ENCODE measurements around the gene ASPSCR1. TPM values are rescaled to one million over a fixed set of nuclear protein-coding genes. Genes with fewer than 3 reads are reported as not detected.

ASPSCR1 gene
- total RNA-seq, 2 donors from 2014 or later, result 14.1 to 18.8 TPM

DNA sequence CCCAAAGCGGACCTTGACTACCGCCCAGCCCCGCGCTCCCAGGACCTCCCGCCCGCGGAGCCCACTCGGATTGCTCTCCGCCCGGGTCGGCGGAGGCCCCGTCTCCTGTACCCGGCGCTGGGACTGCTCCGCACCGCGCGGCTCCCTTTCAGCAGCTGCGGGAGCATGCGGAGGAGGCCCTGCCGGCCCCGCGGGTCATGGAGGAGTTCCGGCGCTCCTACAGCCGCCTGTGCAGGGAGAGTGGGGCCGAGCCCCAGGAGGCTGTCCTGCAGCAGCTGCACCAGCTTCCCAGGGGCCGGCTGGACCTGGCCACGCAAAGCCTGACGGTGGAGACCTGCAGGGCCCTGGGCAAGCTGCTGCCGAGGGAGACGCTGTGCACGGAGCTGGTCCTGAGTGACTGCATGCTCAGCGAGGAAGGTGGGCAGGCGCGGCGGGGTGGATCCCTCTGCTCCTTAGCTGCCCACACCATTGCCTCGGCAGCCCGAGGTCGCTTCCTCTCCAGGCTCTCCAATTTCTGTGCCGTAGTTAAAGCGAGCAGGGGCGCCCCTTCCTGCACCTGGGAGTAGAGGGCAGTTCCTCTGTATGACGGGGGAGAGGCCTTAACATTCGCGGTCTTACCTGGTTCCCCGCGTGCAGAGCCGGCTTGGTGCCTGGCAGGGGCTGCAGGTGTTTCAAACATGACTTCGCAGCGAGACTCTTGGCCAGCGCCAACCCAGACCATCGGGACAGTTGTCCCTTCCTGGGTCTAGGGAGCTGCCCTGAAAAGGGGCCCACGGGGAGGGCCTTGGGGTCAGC is 46.2 kb downstream of the ASPSCR1 start:
- Histone ChIP-seq H3K4me3 (peak overlapping the region; percentile 54 to 73), H3K27me3 (no peaks in the 10 kb centered on the region), H3K4me1 (peaks cover 0 to 28% of the 10 kb centered on the region in 2 donors), H3K9me3 (no peaks in the 10 kb centered on the region), H3K36me3 (peaks cover 5% of the 10 kb centered on the region), H3K27ac (no peak overlapping the region)
- no peak for DNase-seq (ENCODE audit: low spot score)
- TF ChIP-seq, protein P1, sequence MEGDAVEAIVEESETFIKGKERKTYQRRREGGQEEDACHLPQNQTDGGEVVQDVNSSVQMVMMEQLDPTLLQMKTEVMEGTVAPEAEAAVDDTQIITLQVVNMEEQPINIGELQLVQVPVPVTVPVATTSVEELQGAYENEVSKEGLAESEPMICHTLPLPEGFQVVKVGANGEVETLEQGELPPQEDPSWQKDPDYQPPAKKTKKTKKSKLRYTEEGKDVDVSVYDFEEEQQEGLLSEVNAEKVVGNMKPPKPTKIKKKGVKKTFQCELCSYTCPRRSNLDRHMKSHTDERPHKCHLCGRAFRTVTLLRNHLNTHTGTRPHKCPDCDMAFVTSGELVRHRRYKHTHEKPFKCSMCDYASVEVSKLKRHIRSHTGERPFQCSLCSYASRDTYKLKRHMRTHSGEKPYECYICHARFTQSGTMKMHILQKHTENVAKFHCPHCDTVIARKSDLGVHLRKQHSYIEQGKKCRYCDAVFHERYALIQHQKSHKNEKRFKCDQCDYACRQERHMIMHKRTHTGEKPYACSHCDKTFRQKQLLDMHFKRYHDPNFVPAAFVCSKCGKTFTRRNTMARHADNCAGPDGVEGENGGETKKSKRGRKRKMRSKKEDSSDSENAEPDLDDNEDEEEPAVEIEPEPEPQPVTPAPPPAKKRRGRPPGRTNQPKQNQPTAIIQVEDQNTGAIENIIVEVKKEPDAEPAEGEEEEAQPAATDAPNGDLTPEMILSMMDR (IDR thresholded peaks at IDR 0.05), result no peak

DNA sequence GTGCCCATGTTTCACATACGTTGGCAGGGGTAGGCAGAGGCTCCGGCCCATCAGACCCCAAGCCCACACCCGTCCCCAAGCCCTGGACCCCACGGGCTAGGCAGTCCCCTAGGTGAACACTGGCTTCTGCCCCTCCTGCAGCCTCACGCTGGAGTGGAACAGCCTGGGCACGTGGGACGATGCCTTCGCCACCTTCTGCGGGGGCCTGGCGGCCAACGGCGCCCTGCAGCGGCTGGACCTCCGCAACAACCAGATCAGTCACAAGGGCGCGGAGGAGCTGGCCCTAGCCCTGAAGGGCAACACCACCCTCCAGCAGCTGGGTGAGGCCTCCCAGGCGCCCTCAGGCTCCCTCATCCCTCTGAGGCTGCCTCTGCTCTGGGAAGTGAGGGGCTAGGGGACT is 47.4 kb downstream of the ASPSCR1 start:
- TF ChIP-seq, protein P1 (IDR thresholded peaks at IDR 0.05), result no peak
- DNase-seq (ENCODE audit: low spot score), result no peak
- Histone ChIP-seq H3K4me3 (no peak overlapping the region), H3K27me3 (no peaks in the 10 kb centered on the region), H3K4me1 (peaks cover 0 to 29% of the 10 kb centered on the region in 2 donors), H3K9me3 (no peaks in the 10 kb centered on the region), H3K27ac (no peak overlapping the region), H3K36me3 (no peaks in the 10 kb centered on the region)

DNA sequence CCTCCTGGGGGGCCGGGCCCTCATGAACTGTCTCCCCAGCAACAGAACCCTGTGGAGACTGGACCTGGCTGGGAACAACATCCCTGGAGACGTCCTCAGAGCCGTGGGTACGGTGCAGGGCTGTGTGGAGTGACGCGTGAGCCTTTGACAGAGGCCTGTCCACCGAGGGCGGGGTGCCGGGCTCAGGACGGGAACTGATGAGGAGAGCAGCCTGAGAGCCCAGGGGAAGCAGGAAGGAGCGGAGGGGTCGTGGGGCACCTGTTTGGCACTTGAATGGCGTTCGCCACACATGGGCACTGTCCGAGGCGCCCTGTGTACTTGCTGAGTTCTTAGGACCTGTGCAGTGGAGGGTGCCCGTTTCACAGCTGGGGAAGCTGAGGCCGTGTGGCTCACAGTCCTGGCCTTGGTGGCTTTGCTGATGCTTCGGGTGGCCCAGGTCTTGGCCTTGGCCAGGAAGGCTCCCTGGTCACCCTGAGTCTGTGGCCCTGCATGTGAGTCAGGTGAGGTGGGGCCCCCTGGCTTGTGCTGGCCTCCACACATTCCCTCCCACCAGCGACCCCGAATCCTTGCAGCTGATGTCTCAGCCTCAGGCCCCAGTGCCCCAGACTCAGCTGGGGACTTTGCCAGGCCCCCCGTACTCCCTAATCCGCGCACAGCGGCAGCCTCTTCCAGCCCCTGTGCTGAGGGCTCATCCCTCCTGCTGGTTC is 48.1 kb downstream of the ASPSCR1 start:
- H3K27ac ChIP-seq, result no peak overlapping the region
- DNase-seq (ENCODE audit: low spot score), result no peak
- H3K4me3 ChIP-seq, result no peak overlapping the region
- TF ChIP-seq, protein P1 (IDR thresholded peaks at IDR 0.05), result no peak
- no peaks in the 10 kb centered on the region for H3K36me3 ChIP-seq
- no peaks in the 10 kb centered on the region for H3K27me3 ChIP-seq
- peaks cover 0 to 36% of the 10 kb centered on the region in 2 donors for H3K4me1 ChIP-seq
- no peaks in the 10 kb centered on the region for H3K9me3 ChIP-seq

DNA sequence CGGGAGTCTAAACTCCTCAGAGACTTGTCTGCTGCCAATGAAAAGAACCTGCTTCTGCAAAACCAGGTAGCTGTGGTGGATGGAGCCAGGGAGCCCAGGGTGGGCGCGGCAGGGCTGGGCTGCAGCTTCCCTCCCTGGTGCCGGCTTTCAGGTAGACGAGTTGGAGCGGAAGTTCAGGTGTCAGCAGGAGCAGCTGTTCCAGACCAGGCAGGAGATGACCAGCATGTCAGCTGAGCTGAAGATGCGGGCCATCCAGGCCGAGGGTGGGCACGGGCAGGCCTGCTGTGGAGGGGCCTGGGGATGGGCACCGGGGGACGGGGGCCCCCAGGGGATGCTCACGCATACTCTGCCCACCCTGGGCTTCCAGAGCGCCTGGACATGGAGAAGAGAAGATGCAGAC is 50.8 kb downstream of the ASPSCR1 start:
- H3K4me3 ChIP-seq, result no peak overlapping the region
- no peaks in the 10 kb centered on the region for H3K9me3 ChIP-seq
- no peaks in the 10 kb centered on the region for H3K27me3 ChIP-seq
- H3K36me3 ChIP-seq, result no peaks in the 10 kb centered on the region
- peaks cover 0 to 35% of the 10 kb centered on the region in 2 donors for H3K4me1 ChIP-seq
- H3K27ac ChIP-seq, result no peak overlapping the region
- TF ChIP-seq, protein P1 (IDR thresholded peaks at IDR 0.05), result no peak
- DNase-seq (ENCODE audit: low spot score), result no peak

DNA sequence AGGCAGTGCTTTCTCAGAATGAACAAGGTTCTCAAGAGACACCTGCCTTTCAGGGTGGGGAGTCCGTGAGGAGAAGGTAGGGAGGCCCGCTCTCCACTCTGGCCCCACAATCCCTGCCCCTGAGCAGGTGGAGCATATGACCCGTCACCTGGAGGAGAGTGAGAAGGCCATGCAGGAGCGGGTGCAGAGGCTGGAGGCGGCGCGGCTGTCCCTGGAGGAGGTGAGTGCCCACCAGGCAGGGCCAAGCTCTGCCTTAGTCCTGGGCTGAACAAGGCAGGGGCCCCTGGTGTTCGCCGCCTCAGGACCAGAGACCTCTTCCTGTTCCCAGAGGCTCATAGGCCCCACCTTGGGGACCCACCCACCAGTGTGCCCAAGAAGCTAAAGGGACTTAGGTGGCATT is 51.5 kb downstream of the ASPSCR1 start:
- Histone ChIP-seq H3K27me3 (no peaks in the 10 kb centered on the region), H3K4me3 (no peak overlapping the region), H3K36me3 (no peaks in the 10 kb centered on the region), H3K4me1 (peaks cover 0 to 29% of the 10 kb centered on the region in 2 donors), H3K27ac (no peak overlapping the region), H3K9me3 (no peaks in the 10 kb centered on the region)
- TF ChIP-seq, protein P1 (IDR thresholded peaks at IDR 0.05), result no peak
- no peak for DNase-seq (ENCODE audit: low spot score)
